OCI-LY3 (cell line): ENCODE data around the gene PITPNC1.

Experiments used
- CTCF ChIP-seq: fragments of 200-600, 300-600 bp; sonication (generic); IDR thresholded peaks from 2 replicates; pipeline ENCODE4 v1.5.1; 2014; ENCODE audit warnings: antibody characterized with exemption, low read length, low read depth
- EZH2phosphoT487 ChIP-seq: fragments of 200-600 bp; shearing (Covaris generic); IDR thresholded peaks from 2 replicates; pipeline ENCODE4 v1.6.1; 2018; ENCODE audit warnings: antibody characterized with exemption, mixed run types, low read depth

GRCh38 chr17:67477687-67478086 is 100.6 kb downstream of the PITPNC1 start:
- TF ChIP-seq CTCF = no peak
- TF ChIP-seq EZH2phosphoT487 = no peak
